ENCODE data around the gene SRPRB.

The SRPRB gene, protein sequence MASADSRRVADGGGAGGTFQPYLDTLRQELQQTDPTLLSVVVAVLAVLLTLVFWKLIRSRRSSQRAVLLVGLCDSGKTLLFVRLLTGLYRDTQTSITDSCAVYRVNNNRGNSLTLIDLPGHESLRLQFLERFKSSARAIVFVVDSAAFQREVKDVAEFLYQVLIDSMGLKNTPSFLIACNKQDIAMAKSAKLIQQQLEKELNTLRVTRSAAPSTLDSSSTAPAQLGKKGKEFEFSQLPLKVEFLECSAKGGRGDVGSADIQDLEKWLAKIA

DNA sequence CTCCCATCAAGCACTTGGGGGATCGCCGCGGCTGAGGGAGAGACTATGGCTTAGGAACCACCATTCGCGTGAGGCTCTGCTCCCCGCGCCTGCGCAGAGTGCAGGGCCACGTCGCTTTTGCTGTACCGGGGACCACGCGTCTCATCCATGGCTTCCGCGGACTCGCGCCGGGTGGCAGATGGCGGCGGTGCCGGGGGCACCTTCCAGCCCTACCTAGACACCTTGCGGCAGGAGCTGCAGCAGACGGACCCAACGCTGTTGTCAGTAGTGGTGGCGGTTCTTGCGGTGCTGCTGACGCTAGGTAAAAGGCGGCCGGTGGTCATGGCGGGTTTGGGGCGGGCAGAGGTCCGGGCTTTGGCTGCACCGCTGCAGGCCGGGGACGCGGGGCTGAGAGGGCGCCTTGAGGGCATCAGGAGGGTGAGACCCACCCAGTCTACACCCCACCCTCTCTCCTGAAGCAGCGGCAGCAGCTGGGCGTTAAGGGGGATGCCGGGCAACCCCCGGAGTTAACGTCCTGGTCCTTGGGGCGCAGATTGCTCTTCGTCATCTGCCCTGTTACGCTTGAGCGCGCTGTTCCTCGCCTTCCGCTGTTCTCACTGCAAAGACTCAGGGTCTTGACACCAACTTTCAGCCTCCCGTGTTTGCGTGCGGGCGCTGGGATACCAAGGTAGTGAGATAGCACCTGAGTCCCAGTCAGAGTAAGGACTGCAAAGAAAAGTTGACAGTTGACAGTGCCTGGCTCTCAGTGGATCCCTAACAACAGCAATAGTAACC is at the start of gene SRPRB:
SRPRB (plus strand) TSS at position 114 of the 774 bp plus-strand sequence; CDS start at position 148, 34 bp downstream.
- peak; percentile 98 for DNase-seq (ENCODE audit: low spot score)

DNA sequence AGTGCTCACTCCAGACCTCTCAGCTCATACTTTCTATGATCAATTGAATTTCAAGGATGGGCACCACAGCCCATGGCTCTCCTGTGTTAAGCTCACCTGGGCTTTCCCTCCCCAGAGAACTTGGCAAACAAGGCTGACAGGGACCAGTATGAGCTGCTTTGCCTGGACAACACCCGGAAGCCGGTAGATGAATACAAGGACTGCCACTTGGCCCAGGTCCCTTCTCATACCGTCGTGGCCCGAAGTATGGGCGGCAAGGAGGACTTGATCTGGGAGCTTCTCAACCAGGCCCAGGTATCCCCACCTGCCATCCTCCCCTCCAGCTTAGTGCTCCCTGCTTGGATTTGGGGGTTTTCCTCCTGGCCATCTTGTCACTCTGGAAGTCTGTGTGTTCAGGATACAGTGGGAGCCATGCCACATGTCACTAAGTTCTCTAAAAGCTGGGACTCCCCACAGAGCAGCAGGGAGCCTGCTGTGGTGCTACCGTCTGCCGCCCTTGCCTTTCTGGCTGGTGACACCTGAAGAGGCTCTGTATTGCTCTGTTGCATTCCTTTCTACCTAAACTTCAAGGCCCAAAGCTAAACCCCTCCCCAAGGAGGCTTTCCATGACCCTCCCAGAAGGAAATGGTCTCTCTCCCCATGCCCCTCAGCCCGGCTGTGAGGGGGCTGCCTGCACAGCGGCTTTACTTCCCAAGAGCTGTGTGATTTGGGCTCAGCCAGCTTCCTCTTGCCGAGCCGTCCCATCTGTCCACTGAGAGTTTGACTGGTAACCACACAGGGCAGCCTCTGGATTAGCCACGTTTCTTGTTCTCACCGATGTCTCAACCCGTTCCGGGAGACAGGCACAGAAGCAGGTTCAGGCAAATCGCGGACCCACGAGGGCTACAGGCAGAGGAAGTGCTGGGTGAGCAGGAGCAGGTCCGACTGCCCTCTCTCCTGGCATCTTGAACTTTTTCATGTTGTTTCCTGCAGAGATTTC is 48.6 kb upstream of the SRPRB start:
- DNase-seq (ENCODE audit: low spot score): peak; percentile 46

DNA sequence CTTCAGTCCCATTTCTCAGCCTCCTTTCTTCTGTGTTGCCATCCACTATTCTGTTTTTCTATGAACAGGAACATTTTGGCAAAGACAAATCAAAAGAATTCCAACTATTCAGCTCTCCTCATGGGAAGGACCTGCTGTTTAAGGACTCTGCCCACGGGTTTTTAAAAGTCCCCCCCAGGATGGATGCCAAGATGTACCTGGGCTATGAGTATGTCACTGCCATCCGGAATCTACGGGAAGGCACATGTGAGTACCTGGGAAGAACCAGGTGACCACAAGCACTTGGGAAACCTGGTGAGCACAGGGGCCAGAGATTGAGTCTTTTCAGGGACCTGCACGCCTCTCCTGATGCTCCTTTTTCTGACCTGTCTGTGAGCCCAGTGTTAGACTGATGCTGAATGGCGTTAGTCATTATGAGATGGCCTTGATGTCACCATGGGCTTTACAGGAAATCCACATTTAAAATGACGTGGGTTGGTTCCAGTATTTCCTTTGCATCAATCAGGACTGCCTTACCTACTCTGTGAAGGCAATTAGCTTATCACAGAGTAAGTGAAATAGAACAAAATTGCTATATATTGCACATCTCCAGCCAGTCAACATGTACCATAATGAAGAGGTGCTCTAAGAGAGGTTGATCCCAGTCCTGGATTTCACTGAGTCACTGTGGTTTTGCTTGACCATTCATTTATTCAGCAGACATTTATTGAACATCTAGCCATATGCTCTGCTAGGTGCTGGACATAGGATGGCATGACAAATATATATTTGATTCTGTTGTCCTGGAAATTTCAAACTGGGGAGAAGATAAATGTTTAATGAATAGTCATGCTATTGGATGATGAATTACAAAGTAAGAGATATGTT is 47.7 kb upstream of the SRPRB start:
- no peak for DNase-seq (ENCODE audit: low spot score)

DNA sequence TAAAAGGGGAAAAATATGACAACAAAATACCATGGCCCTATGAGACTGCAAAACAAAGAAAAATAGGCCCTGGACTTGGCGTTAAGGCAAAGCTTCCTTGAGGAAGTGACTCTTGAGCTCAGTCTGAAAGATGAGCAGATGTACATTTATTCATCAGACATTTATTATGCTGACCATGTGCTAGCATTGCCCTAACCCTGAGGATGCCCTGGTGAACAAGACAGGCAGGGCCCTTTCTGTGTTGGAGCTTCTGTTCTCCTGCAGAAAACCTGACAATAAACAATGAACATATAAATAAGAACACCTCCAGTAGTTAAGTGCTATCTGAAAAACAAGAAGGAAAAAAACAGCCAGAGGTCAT is 47.1 kb upstream of the SRPRB start:
- DNase-seq (ENCODE audit: low spot score): no peak

DNA sequence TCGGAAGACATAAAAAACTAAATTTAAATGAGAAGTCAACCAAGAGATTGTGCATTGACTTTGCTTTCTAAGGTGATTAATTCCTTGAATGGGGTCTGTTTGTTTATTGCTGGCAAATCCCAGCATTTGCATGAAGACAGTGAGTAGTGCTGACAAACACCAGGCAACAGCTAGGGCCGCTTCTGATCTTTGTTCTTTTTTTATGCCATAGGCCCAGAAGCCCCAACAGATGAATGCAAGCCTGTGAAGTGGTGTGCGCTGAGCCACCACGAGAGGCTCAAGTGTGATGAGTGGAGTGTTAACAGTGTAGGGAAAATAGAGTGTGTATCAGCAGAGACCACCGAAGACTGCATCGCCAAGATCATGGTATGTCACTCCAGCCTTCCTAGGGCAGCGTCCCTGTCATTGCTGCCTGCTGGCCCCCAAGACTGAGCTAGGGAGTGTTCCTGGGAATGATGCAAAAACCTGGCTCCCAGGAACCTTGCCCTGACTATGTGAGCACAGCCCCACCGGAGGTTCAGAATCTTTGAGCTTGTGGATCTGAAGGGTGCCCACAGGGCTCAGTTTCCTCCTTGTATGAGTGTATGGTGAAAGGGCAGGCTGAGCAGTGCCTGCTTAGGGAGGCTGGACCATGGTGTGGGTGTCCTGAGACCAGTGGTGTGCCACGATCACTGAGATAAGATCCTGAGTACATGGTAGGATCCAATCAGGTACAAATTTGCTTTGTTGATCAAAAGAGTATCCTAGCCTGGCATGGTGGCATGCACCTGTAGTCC is 46.5 kb upstream of the SRPRB start:
- no peak for DNase-seq (ENCODE audit: low spot score)

DNA sequence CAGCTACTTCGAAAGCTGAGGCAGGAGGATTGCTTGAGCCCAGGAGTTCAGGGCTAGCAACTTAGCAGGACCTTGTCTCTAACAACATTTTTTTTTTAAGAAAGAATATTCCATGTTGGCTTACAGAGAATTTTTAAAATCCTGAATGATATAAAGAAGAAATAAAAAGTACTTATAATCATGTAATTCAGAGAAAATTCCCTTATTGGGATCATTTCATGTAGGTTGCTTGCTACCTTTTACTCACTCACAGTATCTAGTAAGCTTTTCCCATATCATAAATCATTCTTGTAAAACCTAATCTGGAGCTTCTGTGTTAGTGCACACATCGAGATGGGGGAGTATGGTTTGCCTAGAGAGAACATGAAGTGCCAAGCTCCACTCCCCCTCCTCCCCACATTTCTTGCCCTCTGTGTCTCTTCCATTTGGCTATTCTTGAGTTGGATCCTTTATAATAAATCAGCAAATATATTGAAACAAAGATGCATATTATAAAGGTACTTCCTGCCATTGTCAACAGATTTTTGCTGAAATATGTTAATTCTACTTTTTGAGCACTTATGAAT is 45.8 kb upstream of the SRPRB start:
- DNase-seq (ENCODE audit: low spot score): no peak

DNA sequence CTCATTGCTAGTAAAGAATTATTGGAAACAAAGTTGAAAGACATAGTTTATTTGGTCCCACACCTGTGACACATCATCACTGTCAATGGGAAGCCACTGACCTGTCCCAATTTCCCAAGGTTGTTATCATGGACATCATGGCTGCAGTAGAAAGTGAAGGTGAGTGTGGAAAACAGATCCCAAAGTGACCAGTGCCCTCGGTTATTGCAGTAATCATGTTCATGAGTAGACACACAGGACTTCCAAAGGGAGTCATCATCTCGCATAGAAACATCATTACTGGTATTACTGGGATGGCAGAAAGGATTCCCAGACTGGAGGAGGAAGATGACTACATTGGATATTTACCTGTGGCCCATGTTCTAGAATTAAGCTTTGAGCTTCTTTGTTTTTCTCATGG is 44.7 kb upstream of the SRPRB start:
- DNase-seq (ENCODE audit: low spot score): no peak

DNA sequence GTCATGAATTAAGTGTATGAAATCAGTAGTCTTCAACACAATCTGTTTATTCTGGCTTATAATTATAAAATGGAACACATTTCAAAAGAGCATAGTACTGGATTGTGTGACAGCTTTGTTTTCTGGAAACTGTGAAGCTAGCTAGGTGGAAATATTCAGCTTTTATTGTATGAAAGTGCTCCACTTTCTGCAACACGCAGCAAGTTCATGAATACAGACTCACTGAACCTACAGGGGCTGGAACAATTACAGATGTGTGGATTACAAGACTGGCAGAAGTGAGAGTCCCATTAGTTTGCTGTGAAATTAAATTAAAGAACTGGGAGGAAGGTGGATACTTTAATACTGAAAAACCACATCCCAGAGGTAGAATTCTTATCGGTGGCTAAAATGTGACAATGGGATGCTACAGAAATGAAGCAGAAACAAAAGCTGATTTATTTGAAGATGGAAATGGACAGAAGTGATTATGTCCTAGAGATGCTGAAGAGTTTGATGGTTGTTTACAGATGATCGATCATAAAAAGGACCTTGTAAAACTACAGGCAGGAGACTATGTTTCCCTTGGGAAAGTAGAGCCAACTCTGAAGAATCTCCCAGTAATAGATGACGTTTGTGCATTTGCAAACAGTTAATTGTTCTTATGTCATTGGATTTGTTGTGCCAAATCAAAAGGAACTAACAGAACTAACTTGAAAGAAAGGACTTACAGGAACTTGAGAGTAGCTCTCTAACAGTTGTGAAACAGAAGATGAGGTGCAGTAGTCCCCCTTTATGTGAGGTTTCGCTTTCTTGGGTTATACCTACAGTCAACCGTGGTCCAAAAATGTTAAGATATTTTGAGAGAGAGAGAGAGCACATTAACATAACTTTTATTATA is 43.8 kb upstream of the SRPRB start:
- DNase-seq (ENCODE audit: low spot score): no peak

DNA sequence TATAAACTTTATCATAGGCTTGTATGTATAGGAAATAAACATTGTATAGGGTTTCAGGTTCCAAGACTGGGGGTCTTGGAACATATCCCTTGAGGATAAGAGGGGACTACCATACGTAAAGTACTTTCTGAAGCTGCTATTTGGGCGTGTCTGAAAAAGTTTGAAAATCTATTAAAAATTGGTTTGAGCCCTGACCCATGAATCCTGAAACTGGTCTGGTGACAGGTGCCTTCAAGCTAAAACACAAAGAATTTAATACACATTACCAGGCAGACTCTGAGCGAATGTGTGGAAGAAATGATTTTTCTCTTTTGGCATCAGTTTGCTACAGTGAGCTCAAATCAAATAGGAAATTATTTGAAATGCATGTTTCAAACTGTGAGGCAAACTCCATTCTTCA is 43.1 kb upstream of the SRPRB start:
- no peak for DNase-seq (ENCODE audit: low spot score)

DNA sequence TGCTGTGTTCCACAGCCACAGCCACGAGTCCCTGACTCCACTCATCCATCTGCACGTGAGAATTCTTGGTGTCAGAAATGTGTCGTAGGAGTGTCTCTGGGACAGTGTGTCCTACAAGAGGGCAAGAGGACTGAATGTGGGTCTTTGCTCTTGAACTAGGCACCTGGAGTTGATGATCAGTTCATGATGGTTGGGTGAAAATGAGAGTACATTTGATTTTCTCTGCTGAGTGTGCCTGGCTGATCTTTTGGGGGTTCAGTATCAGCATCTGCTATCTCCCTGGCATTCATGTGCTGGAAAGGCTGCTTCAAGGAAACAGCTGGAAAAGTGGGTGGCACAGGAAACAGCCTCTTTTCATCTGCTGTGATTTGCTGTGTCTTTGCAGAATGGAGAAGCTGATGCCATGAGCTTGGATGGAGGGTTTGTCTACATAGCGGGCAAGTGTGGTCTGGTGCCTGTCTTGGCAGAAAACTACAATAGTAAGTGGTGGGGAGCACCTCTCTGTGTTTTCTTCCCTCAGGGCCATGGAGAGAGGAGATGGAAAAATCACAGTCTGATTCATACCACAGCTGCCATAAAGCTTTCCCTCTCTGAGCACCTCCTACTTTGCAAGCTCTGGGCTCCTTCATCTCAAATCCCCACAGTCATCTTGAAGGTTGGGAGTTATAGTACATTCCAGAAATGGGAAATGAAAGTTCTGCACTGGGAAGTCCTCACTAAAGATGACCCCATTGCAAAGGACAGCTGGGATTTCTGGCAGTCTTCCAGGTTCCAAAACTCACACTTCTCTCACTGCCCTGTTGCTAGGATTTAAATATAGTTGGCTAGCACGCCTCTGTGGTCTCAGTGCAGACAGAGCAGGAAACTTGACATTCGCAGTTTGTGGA is 41.6 kb upstream of the SRPRB start:
- DNase-seq (ENCODE audit: low spot score): peak; percentile 11

DNA sequence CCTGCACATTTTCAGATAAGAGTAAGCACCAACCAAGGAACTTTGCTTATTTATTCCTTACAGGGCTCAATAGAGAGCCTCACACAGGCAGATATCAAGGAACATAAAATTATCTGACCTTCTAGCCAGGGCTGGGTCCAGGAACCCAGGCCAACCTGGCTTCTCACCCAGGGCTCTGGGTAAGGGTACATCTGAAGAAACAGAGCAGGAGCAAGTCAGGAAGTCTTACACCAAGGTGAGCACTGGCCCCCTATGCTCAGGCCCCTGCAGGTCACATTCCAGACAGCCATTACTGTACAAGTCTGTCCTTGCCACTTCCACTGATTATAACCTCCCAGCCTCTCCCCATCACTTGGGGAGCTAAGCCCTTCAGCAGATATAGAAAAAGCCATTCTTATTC is 40.4 kb upstream of the SRPRB start:
- DNase-seq (ENCODE audit: low spot score): no peak

DNA sequence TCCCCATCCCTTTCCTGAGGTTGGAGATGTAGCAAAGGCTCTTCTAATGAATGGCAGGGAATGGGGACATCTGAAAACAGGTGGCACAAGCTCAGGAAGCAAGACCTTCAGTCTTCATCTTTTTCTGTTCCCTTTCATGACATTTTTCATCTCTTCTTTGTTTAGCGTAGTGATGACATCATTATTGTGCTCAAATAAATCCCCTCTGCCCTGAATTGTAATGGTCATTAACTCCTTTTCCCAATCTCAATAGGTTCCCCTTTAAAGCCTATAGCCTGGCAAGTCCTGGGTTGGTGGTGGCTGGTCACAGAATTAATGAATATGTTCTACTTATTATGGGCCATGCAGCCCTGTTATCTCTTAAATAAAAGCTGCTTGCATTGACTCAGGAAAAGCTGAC is 38.0 kb upstream of the SRPRB start:
- no peak for DNase-seq (ENCODE audit: low spot score)

DNA sequence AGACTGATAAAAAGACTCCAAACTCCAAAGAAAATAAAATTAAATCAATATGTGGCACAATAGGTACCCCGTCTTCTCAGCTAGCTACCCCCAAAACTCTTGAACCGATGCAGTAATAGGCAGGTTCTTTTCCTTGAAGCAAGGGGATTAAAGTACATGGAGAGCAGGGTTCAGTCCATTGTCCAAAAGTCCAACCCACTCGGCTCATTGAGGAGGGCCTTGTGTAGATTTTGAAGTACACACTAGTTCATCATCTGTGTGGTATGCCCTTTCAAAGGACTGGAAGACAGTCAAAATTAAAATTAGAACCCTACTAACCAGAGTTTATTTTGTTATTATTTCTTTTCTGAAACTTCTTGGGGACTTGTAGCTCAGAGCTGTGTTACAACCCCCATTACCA is 36.1 kb upstream of the SRPRB start:
- DNase-seq (ENCODE audit: low spot score): no peak

DNA sequence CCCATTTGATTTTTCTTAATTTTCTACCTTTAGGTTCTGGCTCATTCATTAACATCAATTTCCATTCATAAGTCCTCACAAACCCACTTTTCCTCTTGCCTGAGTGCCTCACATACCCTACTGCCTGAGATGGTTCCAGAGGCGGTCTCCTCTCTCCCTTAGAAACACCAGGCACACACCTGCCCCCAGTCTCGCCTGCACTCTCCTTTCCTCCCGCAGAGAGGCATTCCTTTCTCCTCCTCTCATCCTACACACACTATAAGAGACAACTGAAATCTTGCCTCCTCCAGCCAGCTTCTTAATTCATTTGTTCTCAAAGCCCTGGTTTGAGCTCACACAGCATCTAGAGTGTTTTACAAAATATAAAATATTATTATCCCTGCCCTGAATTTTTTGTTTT is 31.9 kb upstream of the SRPRB start:
- DNase-seq (ENCODE audit: low spot score): no peak

DNA sequence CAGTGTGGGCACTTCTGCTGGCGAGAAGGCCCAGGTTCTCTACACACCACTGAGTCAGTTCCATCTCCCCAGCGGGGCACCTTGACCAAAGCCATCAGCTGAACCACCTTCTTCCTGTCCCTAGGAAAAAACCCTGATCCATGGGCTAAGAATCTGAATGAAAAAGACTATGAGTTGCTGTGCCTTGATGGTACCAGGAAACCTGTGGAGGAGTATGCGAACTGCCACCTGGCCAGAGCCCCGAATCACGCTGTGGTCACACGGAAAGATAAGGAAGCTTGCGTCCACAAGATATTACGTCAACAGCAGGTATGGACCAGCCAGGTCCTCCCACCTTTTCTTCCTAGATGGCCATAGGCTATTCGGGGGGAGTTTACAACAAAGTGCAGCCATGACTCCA is 30.3 kb upstream of the SRPRB start:
- DNase-seq (ENCODE audit: low spot score): no peak

DNA sequence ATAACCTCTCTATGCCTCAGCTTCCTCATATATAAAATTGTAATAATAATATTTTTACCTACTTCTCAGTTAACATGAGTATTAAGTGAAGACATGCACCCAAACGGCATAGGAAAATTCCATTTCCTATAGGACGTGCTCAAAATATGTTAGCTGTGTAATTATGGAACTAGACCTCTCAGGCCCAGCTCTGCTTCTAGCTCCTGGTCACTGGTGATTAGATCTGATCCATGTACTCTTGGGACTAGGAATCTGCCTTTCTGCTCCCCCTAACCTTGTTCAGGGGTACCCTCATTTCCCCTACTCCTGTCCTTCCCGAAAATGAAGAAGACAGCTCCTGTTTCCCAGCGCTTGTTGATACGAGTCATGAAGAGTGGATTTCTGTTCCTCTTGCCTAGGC is 29.8 kb upstream of the SRPRB start:
- no peak for DNase-seq (ENCODE audit: low spot score)

DNA sequence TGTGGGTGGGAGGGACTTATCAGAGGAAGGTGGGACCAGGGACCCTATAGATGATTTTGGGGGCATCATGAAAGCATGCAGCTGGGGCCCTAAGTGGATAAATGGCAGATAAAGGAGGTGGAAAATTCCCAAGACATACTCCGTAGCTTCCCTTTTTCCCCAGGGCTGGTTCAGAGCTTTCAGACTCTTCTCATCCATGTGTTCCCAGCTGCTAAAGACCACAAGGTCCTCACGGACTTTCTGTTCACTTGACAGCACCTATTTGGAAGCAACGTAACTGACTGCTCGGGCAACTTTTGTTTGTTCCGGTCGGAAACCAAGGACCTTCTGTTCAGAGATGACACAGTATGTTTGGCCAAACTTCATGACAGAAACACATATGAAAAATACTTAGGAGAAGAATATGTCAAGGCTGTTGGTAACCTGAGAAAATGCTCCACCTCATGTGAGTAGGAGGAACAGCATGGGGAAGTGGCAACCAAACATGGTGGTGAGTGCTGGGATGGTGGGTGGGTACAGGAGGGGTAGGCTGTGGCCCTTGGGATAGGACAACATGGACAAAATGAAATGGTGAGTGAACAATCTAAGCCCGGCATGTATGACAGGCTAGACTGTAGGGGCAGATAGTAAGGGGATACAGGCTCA is 28.7 kb upstream of the SRPRB start:
- DNase-seq (ENCODE audit: low spot score): no peak
